Astrocyte (in vitro differentiated cells and primary cell): ENCODE results near the gene RFX7. TPM values are rescaled to one million over a fixed set of nuclear protein-coding genes. Genes with fewer than 3 reads are reported as not detected.
"Not testable (repeated sequence)": the region's sequence is repeated elsewhere in the genome, so short reads cannot be mapped to it uniquely, and the experiment has no call there.

Experiments
- DNase-seq: peaks from one replicate; pipeline ENCODE4 v3.0.0-alpha.2; 2010; ENCODE audit warnings: low read depth
- FAIRE-seq: peaks from 2 replicates; lab custom pipeline; 2011; peaks lifted over from hg19 to GRCh38; lab: Jason Lieb, UNC
- H2AFZ ChIP-seq: 2 replicates; pipeline ENCODE4 v1.6.0; 2012; ENCODE audit warnings: low read depth, low read length, inconsistent platforms
- H3K27ac ChIP-seq: 2 replicates; pipeline ENCODE4 v1.5.1; 2011; ENCODE audit warnings: low read depth, low read length, inconsistent platforms
- H3K27me3 ChIP-seq: 2 replicates; pipeline ENCODE4 v1.6.0; 2011; ENCODE audit warnings: low read length, inconsistent platforms; ENCODE audit not compliant: insufficient read depth
- H3K36me3 ChIP-seq: 2 replicates; pipeline ENCODE4 v1.5.1; 2011; ENCODE audit warnings: low read length, inconsistent platforms; ENCODE audit not compliant: insufficient read depth
- H3K4me1 ChIP-seq: 2 replicates; pipeline ENCODE4 v1.5.1; 2011; ENCODE audit warnings: low read length, inconsistent platforms; ENCODE audit not compliant: insufficient read depth
- H3K4me2 ChIP-seq: 2 replicates; pipeline ENCODE4 v1.6.0; 2012; ENCODE audit warnings: low read length, inconsistent platforms
- H3K4me3 ChIP-seq: 2 replicates; pipeline ENCODE4 v1.5.1; 2011; ENCODE audit warnings: low read depth, mild to moderate bottlenecking, low read length, inconsistent platforms; ENCODE audit not compliant: insufficient read depth
- H3K79me2 ChIP-seq: 2 replicates; pipeline ENCODE4 v1.6.0; 2012; ENCODE audit warnings: mild to moderate bottlenecking, low read length, inconsistent platforms; ENCODE audit not compliant: insufficient read depth
- H3K9ac ChIP-seq: 2 replicates; pipeline ENCODE4 v1.6.0; 2012; ENCODE audit warnings: mild to moderate bottlenecking, low read length, inconsistent platforms
- H3K9me3 ChIP-seq: 2 replicates; pipeline ENCODE4 v1.5.1; 2012; ENCODE audit warnings: low read depth, mild to moderate bottlenecking, low read length, inconsistent platforms; ENCODE audit not compliant: insufficient read depth
- H4K20me1 ChIP-seq: 2 replicates; pipeline ENCODE4 v1.6.0; 2012; ENCODE audit warnings: low read length, inconsistent platforms; ENCODE audit not compliant: insufficient read depth
- H3K27ac Mint-ChIP-seq: one replicate; pipeline ENCODE4 v1.8.0; 2021; ENCODE audit warnings: mild to moderate bottlenecking, mixed read lengths; ENCODE audit not compliant: unreplicated experiment
- H3K27me3 Mint-ChIP-seq: one replicate; pipeline ENCODE4 v1.8.0; 2021; ENCODE audit warnings: low read depth, mixed read lengths; ENCODE audit not compliant: unreplicated experiment
- H3K36me3 Mint-ChIP-seq: one replicate; pipeline ENCODE4 v1.8.0; 2021; ENCODE audit warnings: low read depth, mixed read lengths; ENCODE audit not compliant: unreplicated experiment
- H3K4me1 Mint-ChIP-seq: one replicate; pipeline ENCODE4 v1.8.0; 2021; ENCODE audit warnings: low read depth, mixed read lengths; ENCODE audit not compliant: unreplicated experiment
- H3K4me3 Mint-ChIP-seq: one replicate; pipeline ENCODE4 v1.8.0; 2021; ENCODE audit warnings: mild to moderate bottlenecking, moderate library complexity, mixed read lengths; ENCODE audit not compliant: unreplicated experiment
- H3K9me3 Mint-ChIP-seq: one replicate; pipeline ENCODE4 v1.8.0; 2021; ENCODE audit warnings: mild to moderate bottlenecking, mixed read lengths; ENCODE audit not compliant: unreplicated experiment
- EZH2 ChIP-seq: IDR thresholded peaks from 2 replicates; pipeline ENCODE4 v1.6.1; 2012; ENCODE audit warnings: mild to moderate bottlenecking, low read length, inconsistent platforms; ENCODE audit not compliant: insufficient read depth
- total RNA-seq: library from RNA; stranded (reverse); gene quantifications from 2 replicates; pipeline ENCODE4 v1.2.1, GENCODE V29; 2021
- TF ChIP-seq, protein P1 (sequence below): IDR thresholded peaks from 2 replicates; pipeline ENCODE4 v1.5.1; 2011; ENCODE audit warnings: low read depth, mild to moderate bottlenecking, inconsistent platforms, low read length, moderate library complexity; ENCODE audit not compliant: insufficient read depth

RFX7 gene
- total RNA-seq, 1 donor from 2014 or later, result 46.3 TPM

- peaks cover 86% of the 10 kb centered on the region for H3K79me2 ChIP-seq
- FAIRE-seq, result no peak
- no peak overlapping the region for H3K4me3 Mint-ChIP-seq
Measured at GRCh38 chr15:56165234-56165633, 78.4 kb downstream of the RFX7 start.

DNA sequence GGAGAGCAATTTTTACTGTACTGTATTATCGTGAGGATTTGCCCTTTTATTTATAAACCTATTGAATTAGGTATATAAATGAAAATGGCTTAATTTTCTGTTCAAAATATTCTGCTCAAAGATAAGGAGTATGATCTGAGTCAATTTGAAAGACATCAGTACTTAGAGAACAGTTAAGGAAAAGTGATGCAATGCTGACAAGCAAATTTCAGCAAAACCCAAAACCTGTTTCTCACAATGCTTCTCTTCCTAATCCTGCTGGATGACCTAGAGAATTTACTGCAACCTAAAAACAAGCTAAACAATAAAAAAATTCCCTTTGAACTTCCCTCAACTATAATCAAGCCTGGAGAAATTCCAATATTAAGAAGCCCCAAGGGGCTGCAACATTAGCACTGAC is 82.7 kb downstream of the RFX7 start:
- H3K79me2 ChIP-seq, result peaks cover 78% of the 10 kb centered on the region
- FAIRE-seq (peak; percentile 17), DNase-seq (no peak)
- Mint-ChIP-seq H3K27me3 (no peaks in the 10 kb centered on the region), H3K4me1 (peaks cover 28% of the 10 kb centered on the region), H3K27ac (peak overlapping the region; percentile 75), H3K4me3 (no peak overlapping the region), H3K36me3 (peaks cover 3% of the 10 kb centered on the region), H3K9me3 (no peaks in the 10 kb centered on the region)
- TF ChIP-seq, protein P1, sequence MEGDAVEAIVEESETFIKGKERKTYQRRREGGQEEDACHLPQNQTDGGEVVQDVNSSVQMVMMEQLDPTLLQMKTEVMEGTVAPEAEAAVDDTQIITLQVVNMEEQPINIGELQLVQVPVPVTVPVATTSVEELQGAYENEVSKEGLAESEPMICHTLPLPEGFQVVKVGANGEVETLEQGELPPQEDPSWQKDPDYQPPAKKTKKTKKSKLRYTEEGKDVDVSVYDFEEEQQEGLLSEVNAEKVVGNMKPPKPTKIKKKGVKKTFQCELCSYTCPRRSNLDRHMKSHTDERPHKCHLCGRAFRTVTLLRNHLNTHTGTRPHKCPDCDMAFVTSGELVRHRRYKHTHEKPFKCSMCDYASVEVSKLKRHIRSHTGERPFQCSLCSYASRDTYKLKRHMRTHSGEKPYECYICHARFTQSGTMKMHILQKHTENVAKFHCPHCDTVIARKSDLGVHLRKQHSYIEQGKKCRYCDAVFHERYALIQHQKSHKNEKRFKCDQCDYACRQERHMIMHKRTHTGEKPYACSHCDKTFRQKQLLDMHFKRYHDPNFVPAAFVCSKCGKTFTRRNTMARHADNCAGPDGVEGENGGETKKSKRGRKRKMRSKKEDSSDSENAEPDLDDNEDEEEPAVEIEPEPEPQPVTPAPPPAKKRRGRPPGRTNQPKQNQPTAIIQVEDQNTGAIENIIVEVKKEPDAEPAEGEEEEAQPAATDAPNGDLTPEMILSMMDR, result no peak
- TF ChIP-seq EZH2, result no peak
- H3K9me3 ChIP-seq, result no peaks in the 10 kb centered on the region
- H3K27ac ChIP-seq, result no peak overlapping the region
- H2AFZ ChIP-seq, result no peak overlapping the region
- H3K4me3 ChIP-seq, result no peak overlapping the region
- H4K20me1 ChIP-seq, result peaks cover 60% of the 10 kb centered on the region
- no peaks in the 10 kb centered on the region for H3K4me1 ChIP-seq
- no peaks in the 10 kb centered on the region for H3K36me3 ChIP-seq
- no peaks in the 10 kb centered on the region for H3K27me3 ChIP-seq
- H3K4me2 ChIP-seq, result no peak overlapping the region
- no peak overlapping the region for H3K9ac ChIP-seq

More at GRCh38 chr15:56165234-56165633, 78.4 kb downstream of the RFX7 start:
- Histone ChIP-seq H3K4me3 (no peak overlapping the region), H3K9me3 (no peaks in the 10 kb centered on the region), H3K4me2 (no peak overlapping the region), H3K9ac (no peak overlapping the region), H3K36me3 (no peaks in the 10 kb centered on the region), H3K4me1 (no peaks in the 10 kb centered on the region), H2AFZ (no peak overlapping the region), H3K27me3 (no peaks in the 10 kb centered on the region), H3K27ac (no peak overlapping the region), H4K20me1 (peaks cover 68% of the 10 kb centered on the region)
- H3K27me3 Mint-ChIP-seq, result no peaks in the 10 kb centered on the region
- peaks cover 30% of the 10 kb centered on the region for H3K4me1 Mint-ChIP-seq
- DNase-seq, result no peak
- TF ChIP-seq EZH2, result no peak
- TF ChIP-seq, protein P1, result no peak
- H3K27ac Mint-ChIP-seq, result no peak overlapping the region
- H3K36me3 Mint-ChIP-seq, result no peaks in the 10 kb centered on the region
- no peaks in the 10 kb centered on the region for H3K9me3 Mint-ChIP-seq

- Histone ChIP-seq H3K27ac (no peak overlapping the region), H3K36me3 (no peaks in the 10 kb centered on the region), H3K9me3 (no peaks in the 10 kb centered on the region), H3K4me1 (no peaks in the 10 kb centered on the region), H3K4me3 (no peak overlapping the region), H3K9ac (no peak overlapping the region), H3K79me2 (peaks cover 70% of the 10 kb centered on the region), H4K20me1 (peaks cover 50% of the 10 kb centered on the region), H3K4me2 (no peak overlapping the region), H2AFZ (no peak overlapping the region), H3K27me3 (no peaks in the 10 kb centered on the region)
- Mint-ChIP-seq H3K27me3 (no peaks in the 10 kb centered on the region), H3K4me1 (peaks cover 14% of the 10 kb centered on the region), H3K27ac (no peak overlapping the region), H3K36me3 (peaks cover 17% of the 10 kb centered on the region), H3K4me3 (no peak overlapping the region), H3K9me3 (peaks cover 15% of the 10 kb centered on the region)
- DNase-seq, result no peak
- TF ChIP-seq, protein P1, result no peak
- no peak for TF ChIP-seq EZH2
- no peak for FAIRE-seq
Measured at GRCh38 chr15:56156877-56157276, 86.8 kb downstream of the RFX7 start.

GRCh38 chr15:56155278-56155677 is 88.4 kb downstream of the RFX7 start:
- peaks cover 17% of the 10 kb centered on the region for H3K36me3 Mint-ChIP-seq

More at GRCh38 chr15:56155278-56155677, 88.4 kb downstream of the RFX7 start:
- H3K4me1 ChIP-seq, FAIRE-seq, H3K27me3 ChIP-seq, H3K4me2 ChIP-seq, H3K4me3 Mint-ChIP-seq, H2AFZ ChIP-seq, H3K9me3 ChIP-seq, H3K4me3 ChIP-seq, H3K27me3 Mint-ChIP-seq, H3K4me1 Mint-ChIP-seq, DNase-seq, H3K9ac ChIP-seq, H3K27ac Mint-ChIP-seq, H3K36me3 ChIP-seq, H3K27ac ChIP-seq: not testable (repeated sequence)
- peaks cover 71% of the 10 kb centered on the region for H3K79me2 ChIP-seq
- peaks cover 18% of the 10 kb centered on the region for H3K9me3 Mint-ChIP-seq
- peaks cover 56% of the 10 kb centered on the region for H4K20me1 ChIP-seq
